H1 (cell line): Measurements from ENCODE around the gene TWNK.

Experiments
- CHD1 ChIP-seq: IDR thresholded peaks from 2 replicates; pipeline ENCODE4 v1.6.1; 2012; ENCODE audit warnings: low read depth, low read length, improper control_type of control experiment
- NRF1 ChIP-seq: IDR thresholded peaks from 2 replicates; pipeline ENCODE4 v1.6.1; 2011; ENCODE audit warnings: mild to moderate bottlenecking, low read depth, low read length, improper control_type of control experiment
- POLR2A ChIP-seq, 2 experiments: IDR thresholded peaks; 1 replicate in 1 of 2; 2 replicates in 1 of 2; pipeline ENCODE4 v1.6.1; 2011; ENCODE audit warnings: low read depth in 2 of 2, low read length in 2 of 2, mild to moderate bottlenecking in 2 of 2; ENCODE audit errors: control extremely low read depth in 1 of 2

DNA sequence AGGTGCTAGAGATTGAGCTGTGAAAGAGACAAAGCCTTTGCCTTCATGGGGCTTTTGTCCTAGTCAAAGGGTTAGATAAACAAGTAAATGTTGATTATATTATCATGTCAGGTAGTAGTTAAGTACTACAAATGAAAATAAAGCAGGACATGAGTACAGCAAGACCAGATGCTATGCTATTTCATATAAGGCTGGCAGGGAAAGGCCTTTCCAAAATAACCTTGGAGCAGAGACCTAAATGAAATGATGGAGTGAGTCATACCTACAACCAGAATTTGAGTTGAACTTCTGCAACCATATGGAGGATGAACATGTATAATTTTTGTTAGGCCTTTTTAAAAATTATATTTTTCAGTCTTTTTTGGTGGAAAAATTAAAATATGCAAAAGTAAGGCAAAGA is 41.6 kb upstream of the TWNK start:
- TF ChIP-seq NRF1 (no peak), POLR2A (IDR thresholded peaks at IDR 0.05; ENCODE audit: control extremely low read depth in 1 of 2, low read depth in 2 of 2, low read length in 2 of 2) (no peak), CHD1 (no peak)
